K562 (cell line): Measurements from ENCODE around the gene MALSU1. TPM values are rescaled to one million over a fixed set of nuclear protein-coding genes. Genes with fewer than 3 reads are reported as not detected.

Source experiments
- ATAC-seq: fragments of 200-7000 bp; cut with Tn5 transposase; 3 replicates; pipeline ENCODE4 v1.9.1; 2020; ENCODE audit warnings: moderate library complexity
- BruUV-seq: library from RNA; stranded (reverse); fragments of 400-500 nt; replicated peaks from 2 replicates; lab custom pipeline; 2021; lab: Mats Ljungman, UMichigan
- CTCF ChIA-PET: fragments of 300-600 bp; formaldehyde crosslinking; extraction: SDS; loops from one replicate; lab custom pipeline; 2021; ENCODE audit warnings: low intra/inter-chr PET ratio; lab: Yijun Ruan, JAX
- POLR2A ChIA-PET: fragments of 300-600, 350-650 bp; sonication (Branson Sonifier 250); formaldehyde crosslinking; extraction: SDS; loops from one replicate; lab custom pipeline; 2021; ENCODE audit warnings: antibody characterized with exemption, inconsistent platforms; lab: Yijun Ruan, JAX
- DNase-seq, 4 experiments: peaks; one replicate each; pipeline versions ENCODE4 v3.0.0 to v3.0.0-alpha.2; 2011 to 2018; ENCODE audit warnings: low spot score in 3 of 4, mixed read lengths in 3 of 4; ENCODE audit errors: extremely low read depth in 1 of 4
- FAIRE-seq: peaks from 2 replicates; lab custom pipeline; 2011; peaks lifted over from hg19 to GRCh38; lab: Jason Lieb, UNC
- H2AFZ ChIP-seq: 2 replicates; pipeline ENCODE4 v1.6.0; 2011; ENCODE audit warnings: low read depth, low read length, control low read depth, inconsistent platforms
- H3K27ac ChIP-seq: fragments of 200-600 bp; 3 replicates; pipeline ENCODE4 v1.8.0; 2011; ENCODE audit warnings: low read depth, mild to moderate bottlenecking, control low read depth, inconsistent platforms, low read length, moderate library complexity, mixed read lengths; ENCODE audit errors: extremely low read depth
- H3K27me3 ChIP-seq, 2 experiments: fragments of 300-600 bp in 1 of 2; 2 replicates in 1 of 2; 3 replicates in 1 of 2; pipeline versions ENCODE4 v1.6.0 to v1.8.0; 2011; ENCODE audit warnings: inconsistent platforms in 2 of 2, low read length in 2 of 2, mild to moderate bottlenecking in 1 of 2, mixed read lengths in 1 of 2, moderate library complexity in 1 of 2; ENCODE audit not compliant: control insufficient read depth in 2 of 2, insufficient read depth in 2 of 2
- H3K36me3 ChIP-seq: fragments of 300-600 bp; 3 replicates; pipeline ENCODE4 v1.8.0; 2011; ENCODE audit warnings: mild to moderate bottlenecking, low read length, inconsistent platforms; ENCODE audit not compliant: control insufficient read depth, insufficient read depth
- H3K4me1 ChIP-seq, 2 experiments: fragments of 200-600 bp in 1 of 2; replicated peaks in 1 of 2; 2 replicates in 1 of 2; 3 replicates in 1 of 2; pipeline versions ENCODE4 v1.5.1 to v1.8.0; 2011; ENCODE audit warnings: inconsistent platforms in 2 of 2, low read length in 2 of 2, mild to moderate bottlenecking in 1 of 2, mixed read lengths in 1 of 2, moderate library complexity in 1 of 2; ENCODE audit not compliant: control insufficient read depth in 2 of 2, insufficient read depth in 2 of 2
- H3K4me2 ChIP-seq: 2 replicates; pipeline ENCODE4 v1.6.1; 2011; ENCODE audit warnings: low read length, control low read depth, inconsistent platforms, mixed read lengths; ENCODE audit not compliant: insufficient read depth
- H3K4me3 ChIP-seq: fragments of 200-600 bp; sonication (generic), shearing (Covaris generic); 2 replicates; pipeline ENCODE4 v1.5.1; 2016; ENCODE audit warnings: control low read depth, inconsistent platforms
- H3K79me2 ChIP-seq: fragments of 200-600 bp; 3 replicates; pipeline ENCODE4 v1.8.0; 2011; ENCODE audit warnings: low read length, inconsistent platforms; ENCODE audit not compliant: control insufficient read depth, insufficient read depth
- H3K9ac ChIP-seq, 2 experiments: 2 replicates each; pipeline versions ENCODE4 v1.6.0 to v1.6.1; 2011; ENCODE audit warnings: low read depth in 2 of 2, low read length in 2 of 2, control low read depth in 1 of 2, inconsistent platforms in 1 of 2, mild to moderate bottlenecking in 1 of 2, mixed read lengths in 1 of 2; ENCODE audit not compliant: insufficient read depth in 1 of 2
- H3K9me1 ChIP-seq: one replicate; pipeline ENCODE4 v1.6.0; 2011; ENCODE audit warnings: inconsistent platforms, mild to moderate bottlenecking, low read length, moderate library complexity; ENCODE audit not compliant: control insufficient read depth, insufficient read depth
- H3K9me3 ChIP-seq: replicated peaks from 2 replicates; pipeline ENCODE4 v1.5.1; 2011; ENCODE audit warnings: low read depth, low read length, inconsistent platforms; ENCODE audit not compliant: control insufficient read depth, insufficient read depth
- H4K20me1 ChIP-seq: replicated peaks from 2 replicates; pipeline ENCODE4 v1.6.1; 2011; ENCODE audit warnings: low read length, inconsistent platforms, mixed read lengths; ENCODE audit not compliant: control insufficient read depth, insufficient read depth
- ARHGAP35 ChIP-seq: fragments of 450-650 bp; IDR thresholded peaks from 2 replicates; pipeline ENCODE4 v1.6.1; 2018; ENCODE audit not compliant: partially characterized antibody
- CSDE1 ChIP-seq, 2 experiments: fragments of 450-650 bp; IDR thresholded peaks; 2 replicates each; pipeline ENCODE4 v1.6.1; 2016; ENCODE audit warnings: mild to moderate bottlenecking in 1 of 2
- MYNN ChIP-seq, 2 experiments: sonication (generic); formaldehyde crosslinking in 1 of 2; IDR thresholded peaks; 2 replicates each; pipeline versions ENCODE4 v1.5.0 to v1.6.1; 2016 to 2020; ENCODE audit warnings: antibody characterized with exemption in 1 of 2, missing genetic modification reagents in 1 of 2
- NR2C1 ChIP-seq, 2 experiments: fragments of 450-650 bp; IDR thresholded peaks; 2 replicates each; pipeline ENCODE4 v1.6.1; 2017; ENCODE audit warnings: mild to moderate bottlenecking in 2 of 2, antibody characterized with exemption in 1 of 2, inconsistent platforms in 1 of 2, missing compliant biosample characterization in 1 of 2, missing genetic modification characterization in 1 of 2
- ZNF165 ChIP-seq: fragments of 250-450 bp; sonication (Bioruptor Pico); IDR thresholded peaks from 2 replicates; pipeline ENCODE4 v1.4.0; 2020; ENCODE audit warnings: borderline replicate concordance
- WGBS: fragments of 100-300 bp; shearing (Covaris generic); methylation state at CpG from one replicate; pipeline ENCODE4 v1.1.6; 2016; ENCODE audit warnings: low coverage, mixed read lengths; ENCODE audit not compliant: insufficient coverage; ENCODE audit errors: missing lambda C conversion rate; 5-methylcytosine and 5-hydroxymethylcytosine counted together
- in situ Hi-C: fragments of 300-500 bp; cut with MboI; formaldehyde crosslinking; loops from 4 replicates; pipeline ENCODE4 v1.15.0; 2018; ENCODE audit warnings: inconsistent platforms, mixed read lengths
- intact Hi-C: fragments of 100-400 bp; cut with micrococcal nuclease; formaldehyde crosslinking; loops from 2 replicates; pipeline ENCODE4 v1.14.2; 2022
- polyA plus RNA-seq, 8 experiments: library from polyadenylated mRNA; depleted of rRNA in 4 of 8; stranded (reverse) in 5 of 8; unstranded in 3 of 8; fragments of >200 nt; fragmentation: Nextera tagmentation in 2 of 8; fragmentation: Illumina TruSeq in 1 of 8; extraction: Ambion mirVana in 2 of 8; extraction: Trizol in 1 of 8; gene quantifications; 2 replicates each; pipeline versions ENCODE4 v1.2.1 to v1.2.3, GENCODE V29; 2011 to 2014; ENCODE audit warnings: inconsistent platforms in 1 of 8, missing spikeins in 1 of 8
- total RNA-seq, 7 experiments: library from RNA; depleted of rRNA in 6 of 7; stranded (reverse); fragments of >200 nt in 6 of 7; fragmentation: Illumina TruSeq in 2 of 7; extraction: Trizol in 2 of 7; gene quantifications; 2 replicates each; pipeline versions ENCODE4 v1.2.1 to v1.2.3, GENCODE V29; 2011 to 2021; ENCODE audit warnings: low replicate concordance in 1 of 7
- TF ChIP-seq, protein P1 (sequence below): fragments of 450-650 bp; formaldehyde crosslinking; IDR thresholded peaks from 2 replicates; pipeline ENCODE4 v1.4.0; 2020; ENCODE audit warnings: mild to moderate bottlenecking, moderate library complexity

The MALSU1 gene
- total and polyA plus RNA-seq, 9 of the 15 experiments (the other 6 are each of a cell fraction or from before 2014, with no cell fraction given), result 12.3 to 308 (median 81.2) TPM

DNA sequence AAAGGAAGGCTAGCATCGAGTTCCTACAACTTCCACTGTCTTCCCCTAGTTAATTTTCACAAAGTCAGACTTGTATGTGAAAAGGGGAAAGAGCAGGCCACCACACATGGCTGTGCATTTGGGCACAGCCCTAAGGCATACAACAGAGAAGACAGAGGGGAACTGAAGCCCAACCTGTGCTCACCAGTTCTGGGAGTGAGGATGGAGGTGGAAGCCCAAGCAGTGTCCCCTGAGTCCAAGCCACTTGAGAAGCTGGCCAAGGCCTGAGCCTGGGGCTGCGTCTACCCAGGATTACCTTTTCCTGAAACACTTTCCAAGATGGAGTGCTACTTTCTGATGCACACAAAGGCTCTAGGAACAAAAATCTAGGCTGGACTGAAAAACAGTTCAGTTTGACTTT, 32.2 kb upstream of the MALSU1 start:
- H3K4me2 ChIP-seq, result no peak overlapping the region
- H3K27me3 ChIP-seq, result peaks cover 0 to 10% of the 10 kb centered on the region in 2 experiments; a peak in 1 of 5 replicates
- H4K20me1 ChIP-seq, result no peaks in the 10 kb centered on the region
- H2AFZ ChIP-seq, result 0 out of 2 replicates have a peak overlapping the region, but pooled peaks have one; percentile 11
- no peak overlapping the region for H3K27ac ChIP-seq
- intact Hi-C loops, result no loop called here
- ATAC-seq (no peak), DNase-seq (no peak), FAIRE-seq (no peak)
- no peaks in the 10 kb centered on the region for H3K9me1 ChIP-seq
- POLR2A ChIA-PET, result no interaction called here
- no peaks in the 10 kb centered on the region for H3K36me3 ChIP-seq
- in situ Hi-C loops, result loop anchor here (25.0 kb wide), 2 partner anchors 445 to 730 kb away; partner anchors contain the start of gene STK31
- BruUV-seq, result no TSS peak
- H3K4me3 ChIP-seq, result no peak overlapping the region
- CTCF ChIA-PET, result no interaction called here
- 82% methylated on average over 1 of the region's 2 CpGs for WGBS
- no peak overlapping the region for H3K9ac ChIP-seq
- H3K9me3 ChIP-seq, result 0 out of 2 replicates have a peak, but pooled peaks cover 1% of the 10 kb centered on the region
- H3K79me2 ChIP-seq, result no peaks in the 10 kb centered on the region
- H3K4me1 ChIP-seq, result peaks cover 0 to 2% of the 10 kb centered on the region in 2 experiments; a peak in 2 of 5 replicates
- no peak for TF ChIP-seq MYNN (IDR thresholded peaks at IDR 0.05)
- no peak for TF ChIP-seq MYNN (CRISPR knock-in tag; IDR thresholded peaks at IDR 0.05)
- no peak for TF ChIP-seq ARHGAP35
- TF ChIP-seq, protein P1, sequence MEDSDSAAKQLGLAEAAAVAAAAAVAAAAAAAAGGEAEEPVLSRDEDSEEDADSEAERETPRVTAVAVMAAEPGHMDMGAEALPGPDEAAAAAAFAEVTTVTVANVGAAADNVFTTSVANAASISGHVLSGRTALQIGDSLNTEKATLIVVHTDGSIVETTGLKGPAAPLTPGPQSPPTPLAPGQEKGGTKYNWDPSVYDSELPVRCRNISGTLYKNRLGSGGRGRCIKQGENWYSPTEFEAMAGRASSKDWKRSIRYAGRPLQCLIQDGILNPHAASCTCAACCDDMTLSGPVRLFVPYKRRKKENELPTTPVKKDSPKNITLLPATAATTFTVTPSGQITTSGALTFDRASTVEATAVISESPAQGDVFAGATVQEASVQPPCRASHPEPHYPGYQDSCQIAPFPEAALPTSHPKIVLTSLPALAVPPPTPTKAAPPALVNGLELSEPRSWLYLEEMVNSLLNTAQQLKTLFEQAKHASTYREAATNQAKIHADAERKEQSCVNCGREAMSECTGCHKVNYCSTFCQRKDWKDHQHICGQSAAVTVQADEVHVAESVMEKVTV, result no peak
- no peak for TF ChIP-seq ZNF165 (CRISPR knock-in tag)
- no peak for TF ChIP-seq NR2C1 (IDR thresholded peaks at IDR 0.05)
- no peak for TF ChIP-seq NR2C1 (tag; IDR thresholded peaks at IDR 0.05)
- TF ChIP-seq CSDE1 (IDR thresholded peaks at IDR 0.05), result no peak
